GM21360 (cell line): ENCODE measurements around the gene DNASE1.
"Not testable (repeated sequence)": the region's sequence is repeated elsewhere in the genome, so short reads cannot be mapped to it uniquely, and the experiment has no call there.

ENCODE experiments used
- ATAC-seq: cut with Tn5 transposase; IDR thresholded peaks from one replicate; pipeline ENCODE4 v1.9.1; 2021; ENCODE audit warnings: mild to moderate bottlenecking, moderate library complexity; ENCODE audit not compliant: unreplicated experiment

The DNASE1 gene

GRCh38 chr16:3654249-3654991 is at the start of gene DNASE1:
DNASE1 (plus strand) TSS chr16:3654691; CDS start chr16:3655374, 683 bp downstream.
- ATAC-seq, result no peak

- no peak for ATAC-seq
Measured at GRCh38 chr16:3606441-3606840, 48.0 kb upstream of the DNASE1 start.

GRCh38 chr16:3607161-3607560 is 47.3 kb upstream of the DNASE1 start:
- ATAC-seq, result no peak

GRCh38 chr16:3607634-3608033 is 46.9 kb upstream of the DNASE1 start:
- ATAC-seq, result no peak

- no peak for ATAC-seq
Measured at GRCh38 chr16:3608069-3608468, 46.4 kb upstream of the DNASE1 start.

GRCh38 chr16:3608976-3609375 is 45.5 kb upstream of the DNASE1 start:
- not testable (repeated sequence) for ATAC-seq

GRCh38 chr16:3609895-3610697 is 44.4 kb upstream of the DNASE1 start:
- ATAC-seq, result no peak

- ATAC-seq, result no peak
Measured at GRCh38 chr16:3610698-3611145, 43.8 kb upstream of the DNASE1 start.

GRCh38 chr16:3611146-3611975 is 43.1 kb upstream of the DNASE1 start, which contains the start of gene SLX4:
SLX4 (minus strand) TSS chr16:3611606; CDS start chr16:3608964, 2,642 bp downstream.
- peak; percentile 65 for ATAC-seq

GRCh38 chr16:3612510-3613466 is 41.7 kb upstream of the DNASE1 start:
- no peak for ATAC-seq

GRCh38 chr16:3618769-3619141 is 35.7 kb upstream of the DNASE1 start:
- no peak for ATAC-seq

GRCh38 chr16:3623642-3624041 is 30.8 kb upstream of the DNASE1 start:
- ATAC-seq, result no peak

GRCh38 chr16:3625331-3625730 is 29.2 kb upstream of the DNASE1 start:
- ATAC-seq, result no peak

GRCh38 chr16:3625911-3626732 is 28.4 kb upstream of the DNASE1 start:
- no peak for ATAC-seq

- ATAC-seq, result no peak
Measured at GRCh38 chr16:3637371-3637923, 17.0 kb upstream of the DNASE1 start.

- ATAC-seq, result no peak
Measured at GRCh38 chr16:3638916-3639644, 15.4 kb upstream of the DNASE1 start.

GRCh38 chr16:3640207-3640606 is 14.3 kb upstream of the DNASE1 start:
- no peak for ATAC-seq
